Stimulated activated effector memory CD8-positive, alpha-beta T cell treated with anti-CD3 and anti-CD28 coated beads, Interleukin-12 subunit alpha, Interleukin-12 subunit beta, amount 100 ng/mL, for 72 hours (primary cell): Measurements from ENCODE around the gene SEMA6D.

Source experiments
- ATAC-seq: fragments of 150-1000 bp; cut with Tn5 transposase; 2 replicates; pipeline ENCODE4 v1.10.0; 2021
- DNase-seq, 2 donors: peaks; one replicate each; pipeline ENCODE4 v3.0.0; 2021 to 2022; ENCODE audit warnings: low spot score in 2 of 2
- H3K27ac Mint-ChIP-seq: one replicate; pipeline ENCODE4 v1.8.0; 2022; ENCODE audit warnings: mild to moderate bottlenecking, mixed read lengths
- H3K36me3 Mint-ChIP-seq: one replicate; pipeline ENCODE4 v1.8.0; 2022; ENCODE audit warnings: mild to moderate bottlenecking, mixed read lengths
- H3K4me1 Mint-ChIP-seq: one replicate; pipeline ENCODE4 v1.8.0; 2022; ENCODE audit warnings: mixed read lengths
- H3K4me3 Mint-ChIP-seq: one replicate; pipeline ENCODE4 v1.8.0; 2022; ENCODE audit warnings: mild to moderate bottlenecking, mixed read lengths
- H3K9me3 Mint-ChIP-seq: one replicate; pipeline ENCODE4 v1.8.0; 2022; ENCODE audit warnings: mixed read lengths

SEMA6D gene

DNA sequence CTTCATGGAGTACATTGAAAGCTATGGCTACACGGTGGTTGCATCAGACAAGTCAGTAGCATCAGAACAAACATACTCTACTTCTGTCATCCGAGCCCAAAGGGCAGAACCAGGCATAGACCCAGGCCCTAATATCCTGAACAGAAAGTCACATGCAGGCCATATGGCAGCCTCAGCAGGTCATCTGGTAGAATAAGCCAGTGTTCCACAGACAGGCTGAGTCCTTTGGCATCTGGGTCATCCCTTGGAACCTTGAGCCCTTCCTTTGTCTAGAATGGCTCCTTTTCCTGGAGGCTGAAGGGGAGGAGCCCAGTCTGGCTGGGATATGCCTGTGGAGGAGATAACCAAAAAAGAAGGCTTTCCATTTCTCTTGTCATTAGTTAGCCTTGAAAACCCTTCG is 29.2 kb downstream of the SEMA6D start:
- Mint-ChIP-seq H3K4me1 (no peaks in the 10 kb centered on the region), H3K4me3 (no peak overlapping the region), H3K27ac (no peak overlapping the region), H3K36me3 (no peaks in the 10 kb centered on the region), H3K9me3 (peaks cover 4% of the 10 kb centered on the region)
- ATAC-seq = no peak
- DNase-seq = no peak

DNA sequence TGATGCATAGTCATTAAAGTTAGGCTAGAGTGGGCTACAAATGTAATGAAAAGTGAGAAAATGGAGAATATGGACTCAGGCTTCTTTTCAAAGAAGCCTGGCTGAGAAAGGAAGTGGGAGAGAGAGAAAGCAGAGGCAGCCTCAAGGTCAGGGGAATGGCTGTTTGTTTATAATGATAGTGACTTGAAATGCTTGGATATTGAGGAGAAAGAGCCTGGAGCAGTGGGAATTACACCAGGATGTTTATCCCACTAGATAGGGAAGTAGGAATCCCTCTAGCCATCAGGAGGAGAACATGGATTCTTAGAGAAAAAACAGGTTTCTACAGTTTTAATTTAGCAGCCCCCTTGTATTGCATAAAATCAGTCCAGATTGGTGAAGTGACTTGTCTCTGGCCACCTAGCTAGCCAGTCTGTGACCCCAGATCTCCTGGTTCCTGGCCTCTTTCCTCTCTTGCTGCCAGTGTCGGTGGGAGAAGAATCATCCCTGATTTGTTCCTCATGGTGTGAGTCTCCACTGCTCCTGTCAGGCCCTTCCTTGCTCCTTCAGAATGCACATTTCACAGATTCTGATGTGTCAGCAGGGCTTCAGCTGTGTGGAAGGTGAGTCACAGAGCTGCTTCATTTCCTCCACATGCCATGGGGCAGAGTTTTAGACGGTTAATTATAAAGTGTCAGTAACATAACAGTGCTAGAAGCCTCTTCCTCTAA is 32.9 kb downstream of the SEMA6D start:
- Mint-ChIP-seq H3K4me1 (no peaks in the 10 kb centered on the region), H3K36me3 (no peaks in the 10 kb centered on the region), H3K27ac (no peak overlapping the region), H3K4me3 (no peak overlapping the region), H3K9me3 (peaks cover 19% of the 10 kb centered on the region)
- DNase-seq (no peak), ATAC-seq (no peak)

DNA sequence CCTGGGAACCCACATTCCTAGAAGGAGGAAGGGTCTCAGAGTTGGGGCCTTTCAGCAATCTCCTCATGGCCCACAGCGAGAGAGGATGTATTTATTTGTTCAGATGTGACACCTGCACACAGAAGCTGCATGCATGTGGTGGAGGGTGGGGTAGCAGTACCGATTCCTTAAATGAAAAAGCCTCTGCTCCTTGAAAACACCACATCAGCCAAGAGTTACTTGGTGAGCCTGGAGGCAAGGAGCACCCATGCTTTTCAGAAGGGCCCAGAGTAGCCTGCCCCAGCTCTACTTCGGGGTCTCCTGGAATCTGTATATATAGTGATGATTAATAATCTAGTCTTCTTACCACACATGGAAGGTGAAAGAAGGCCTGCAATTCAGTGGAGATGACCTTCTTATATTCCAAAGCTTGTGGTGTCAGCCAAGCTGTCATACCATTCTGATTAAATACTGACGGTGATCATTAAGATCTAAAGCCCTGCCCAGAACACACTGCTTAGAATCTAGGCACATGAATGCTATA is 33.5 kb downstream of the SEMA6D start:
- Mint-ChIP-seq H3K4me1 (no peaks in the 10 kb centered on the region), H3K4me3 (no peak overlapping the region), H3K27ac (no peak overlapping the region), H3K9me3 (peaks cover 21% of the 10 kb centered on the region), H3K36me3 (no peaks in the 10 kb centered on the region)
- no peak for ATAC-seq
- no peak for DNase-seq

- DNase-seq (no peak), ATAC-seq (no peak)
- Mint-ChIP-seq H3K9me3 (peaks cover 17% of the 10 kb centered on the region), H3K4me1 (no peaks in the 10 kb centered on the region), H3K4me3 (no peak overlapping the region), H3K36me3 (no peaks in the 10 kb centered on the region), H3K27ac (no peak overlapping the region)
These were observed 36.3 kb downstream of the SEMA6D start for GRCh38 chr15:47753591-47753990.

- H3K27ac Mint-ChIP-seq = no peak overlapping the region
- H3K9me3 Mint-ChIP-seq = peaks cover 17% of the 10 kb centered on the region
- ATAC-seq (no peak), DNase-seq (no peak)
- no peaks in the 10 kb centered on the region for H3K4me1 Mint-ChIP-seq
- H3K36me3 Mint-ChIP-seq = no peaks in the 10 kb centered on the region
- no peak overlapping the region for H3K4me3 Mint-ChIP-seq
These were observed 37.0 kb downstream of the SEMA6D start for GRCh38 chr15:47754312-47754711.

GRCh38 chr15:47755941-47756340 is 38.6 kb downstream of the SEMA6D start:
- Mint-ChIP-seq H3K4me3 (no peak overlapping the region), H3K4me1 (no peaks in the 10 kb centered on the region), H3K27ac (no peak overlapping the region), H3K36me3 (no peaks in the 10 kb centered on the region), H3K9me3 (peaks cover 17% of the 10 kb centered on the region)
- ATAC-seq (no peak), DNase-seq (no peak)

DNA sequence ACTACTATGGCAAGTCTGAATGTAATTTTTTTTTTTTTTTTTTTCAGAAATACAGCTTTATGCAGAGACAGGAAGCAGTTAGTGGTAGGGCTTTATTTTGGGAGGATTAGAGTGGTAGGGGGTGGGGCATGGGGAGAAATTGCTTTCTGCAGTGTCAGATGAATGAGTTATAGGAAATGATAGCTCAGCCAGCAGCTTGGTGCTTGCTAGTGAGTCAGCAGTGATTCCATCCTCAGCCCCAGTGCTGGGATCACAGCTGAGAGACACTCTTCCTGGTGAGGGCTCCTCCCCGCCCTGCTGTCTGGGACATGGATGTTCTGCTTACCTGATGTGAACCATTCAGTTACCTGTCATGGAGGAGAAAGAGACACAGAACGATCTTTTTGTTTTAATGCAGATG is 39.6 kb downstream of the SEMA6D start:
- Mint-ChIP-seq H3K4me1 (no peaks in the 10 kb centered on the region), H3K9me3 (peaks cover 17% of the 10 kb centered on the region), H3K4me3 (no peak overlapping the region), H3K36me3 (no peaks in the 10 kb centered on the region), H3K27ac (no peak overlapping the region)
- DNase-seq = no peak
- no peak for ATAC-seq

DNA sequence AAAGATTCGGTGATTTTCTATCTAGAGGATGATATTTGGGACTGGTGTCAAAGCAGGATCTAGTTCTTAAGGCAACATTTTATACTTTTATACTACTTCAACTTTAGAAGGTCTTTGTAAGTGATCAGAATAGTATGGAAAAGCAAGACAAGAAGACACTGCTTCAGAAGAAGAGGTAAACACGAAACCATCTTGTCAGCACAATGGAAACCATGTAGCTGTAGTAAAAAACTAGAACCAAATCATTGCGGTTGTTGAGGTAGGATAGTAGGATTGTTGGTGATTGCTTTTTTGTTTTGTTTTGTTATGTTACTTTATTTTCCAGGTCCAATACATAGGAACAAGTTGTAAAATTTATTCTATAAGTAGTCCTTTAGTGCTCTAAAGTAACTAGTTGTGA is 40.0 kb downstream of the SEMA6D start:
- Mint-ChIP-seq H3K4me3 (no peak overlapping the region), H3K27ac (no peak overlapping the region), H3K4me1 (no peaks in the 10 kb centered on the region), H3K36me3 (no peaks in the 10 kb centered on the region), H3K9me3 (peaks cover 15% of the 10 kb centered on the region)
- ATAC-seq (no peak), DNase-seq (no peak)

GRCh38 chr15:47762621-47763020 is 45.3 kb downstream of the SEMA6D start:
- Mint-ChIP-seq H3K9me3 (peaks cover 8% of the 10 kb centered on the region), H3K4me3 (no peak overlapping the region), H3K4me1 (no peaks in the 10 kb centered on the region), H3K36me3 (no peaks in the 10 kb centered on the region), H3K27ac (no peak overlapping the region)
- no peak for DNase-seq
- ATAC-seq = no peak

DNA sequence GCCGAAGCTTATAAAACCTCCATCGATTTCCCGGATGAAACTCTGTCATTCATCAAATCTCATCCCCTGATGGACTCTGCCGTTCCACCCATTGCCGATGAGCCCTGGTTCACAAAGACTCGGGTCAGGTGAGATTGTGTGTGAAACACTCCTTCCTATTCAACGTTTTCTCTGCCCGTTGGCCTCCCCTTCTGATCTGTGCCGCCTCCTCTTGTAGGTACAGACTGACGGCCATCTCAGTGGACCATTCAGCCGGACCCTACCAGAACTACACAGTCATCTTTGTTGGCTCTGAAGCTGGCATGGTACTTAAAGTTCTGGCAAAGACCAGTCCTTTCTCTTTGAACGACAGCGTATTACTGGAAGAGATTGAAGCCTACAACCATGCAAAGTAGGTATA is 47.4 kb downstream of the SEMA6D start:
- no peak for ATAC-seq
- H3K36me3 Mint-ChIP-seq = no peaks in the 10 kb centered on the region
- no peak for DNase-seq
- H3K27ac Mint-ChIP-seq = no peak overlapping the region
- H3K9me3 Mint-ChIP-seq = peaks cover 8% of the 10 kb centered on the region
- H3K4me3 Mint-ChIP-seq = no peak overlapping the region
- H3K4me1 Mint-ChIP-seq = no peaks in the 10 kb centered on the region

DNA sequence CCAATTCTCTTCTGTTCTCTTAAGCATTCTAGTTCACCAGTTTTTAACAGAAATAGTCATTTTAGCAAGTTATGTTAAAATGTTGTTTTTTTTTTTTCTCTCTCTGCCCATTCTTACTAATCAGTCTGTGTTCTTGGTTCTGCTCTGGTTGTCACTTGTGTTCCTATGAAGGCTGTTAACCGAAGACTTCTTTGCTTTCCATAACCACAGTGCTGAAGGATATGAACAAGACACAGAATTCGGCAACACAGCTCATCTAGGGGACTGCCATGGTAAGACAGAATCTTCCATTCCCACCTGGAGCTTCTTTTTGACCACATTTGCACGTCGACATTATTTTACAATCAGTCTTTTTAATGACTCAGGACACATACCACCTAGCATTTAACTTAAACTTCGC is 49.1 kb downstream of the SEMA6D start:
- Mint-ChIP-seq H3K4me3 (no peak overlapping the region), H3K9me3 (peaks cover 8% of the 10 kb centered on the region), H3K4me1 (no peaks in the 10 kb centered on the region), H3K36me3 (no peaks in the 10 kb centered on the region), H3K27ac (no peak overlapping the region)
- ATAC-seq = no peak
- no peak for DNase-seq

GRCh38 chr15:47767035-47767434 is 49.7 kb downstream of the SEMA6D start:
- no peaks in the 10 kb centered on the region for H3K4me1 Mint-ChIP-seq
- no peak overlapping the region for H3K27ac Mint-ChIP-seq
- ATAC-seq (no peak), DNase-seq (no peak)
- H3K4me3 Mint-ChIP-seq = no peak overlapping the region
- peaks cover 8% of the 10 kb centered on the region for H3K9me3 Mint-ChIP-seq
- no peaks in the 10 kb centered on the region for H3K36me3 Mint-ChIP-seq

- no peak for DNase-seq
- Mint-ChIP-seq H3K4me1 (no peaks in the 10 kb centered on the region), H3K9me3 (peaks cover 5% of the 10 kb centered on the region), H3K27ac (no peak overlapping the region), H3K4me3 (no peak overlapping the region), H3K36me3 (no peaks in the 10 kb centered on the region)
- ATAC-seq = no peak
These were observed 51.4 kb downstream of the SEMA6D start for GRCh38 chr15:47768735-47769134.

GRCh38 chr15:47769166-47769565 is 51.9 kb downstream of the SEMA6D start:
- no peaks in the 10 kb centered on the region for H3K4me1 Mint-ChIP-seq
- no peak overlapping the region for H3K27ac Mint-ChIP-seq

DNA sequence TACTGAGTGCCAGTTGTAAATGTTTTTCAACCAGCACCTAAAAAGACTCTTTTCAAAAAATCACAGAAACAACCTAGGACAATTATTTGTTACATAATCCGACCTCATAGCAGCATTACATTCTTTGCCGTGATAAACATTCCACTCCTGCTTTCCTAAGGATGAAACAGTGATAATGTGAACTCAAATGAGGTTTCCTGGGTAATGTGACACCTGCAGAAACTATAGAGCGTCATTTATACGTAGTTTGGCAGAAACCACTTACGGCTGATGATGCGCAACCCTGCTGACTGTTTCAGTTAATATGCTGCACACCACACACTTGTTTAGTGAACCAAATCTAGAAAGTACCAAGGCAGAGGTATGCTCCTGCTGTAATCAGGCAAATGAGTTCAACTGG is 55.8 kb downstream of the SEMA6D start:
- H3K27ac Mint-ChIP-seq = no peak overlapping the region

More at GRCh38 chr15:47769166-47769565, 51.9 kb downstream of the SEMA6D start:
- Mint-ChIP-seq H3K4me3 (no peak overlapping the region), H3K36me3 (no peaks in the 10 kb centered on the region), H3K9me3 (peaks cover 5% of the 10 kb centered on the region)
- no peak for DNase-seq
- no peak for ATAC-seq

DNA sequence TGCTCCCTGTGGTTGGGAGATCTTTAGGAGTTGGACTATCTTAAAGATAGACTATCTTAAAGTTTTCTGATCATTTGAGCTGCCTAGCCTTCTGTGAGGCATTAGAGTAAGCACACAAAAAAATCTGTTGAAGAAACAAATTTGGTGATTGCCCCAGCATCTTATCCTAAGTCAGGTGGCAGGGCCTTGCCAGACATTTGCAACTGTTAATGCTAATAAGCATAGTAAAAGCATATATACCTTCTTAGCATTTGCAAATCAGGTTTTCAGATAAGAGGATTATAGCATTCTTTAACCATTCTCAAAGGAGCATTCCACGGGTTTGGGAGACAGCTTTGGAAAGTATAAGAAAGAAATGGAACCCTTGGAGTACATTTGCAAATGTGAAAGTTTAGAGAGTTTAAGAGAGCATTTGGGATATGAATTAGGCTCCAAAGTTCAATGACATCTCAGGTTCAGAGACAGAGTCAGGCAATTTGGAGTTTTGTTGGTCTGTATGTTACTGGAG is 61.0 kb downstream of the SEMA6D start:
- Mint-ChIP-seq H3K27ac (no peak overlapping the region), H3K4me1 (no peaks in the 10 kb centered on the region), H3K4me3 (no peak overlapping the region), H3K36me3 (no peaks in the 10 kb centered on the region), H3K9me3 (peaks cover 5% of the 10 kb centered on the region)
- ATAC-seq = no peak
- DNase-seq = no peak

More for the DNA sequence above, 55.8 kb downstream of the SEMA6D start:
- DNase-seq (no peak), ATAC-seq (no peak)
- Mint-ChIP-seq H3K36me3 (no peaks in the 10 kb centered on the region), H3K4me3 (no peak overlapping the region), H3K9me3 (peaks cover 5% of the 10 kb centered on the region), H3K4me1 (no peaks in the 10 kb centered on the region)
